ENCODE data around the gene RNF223.
A peak's percentile ranks its signal among the peaks of the same experiment; 100 is the strongest.
"Not testable (repeated sequence)": the region's sequence is repeated elsewhere in the genome, so short reads cannot be mapped to it uniquely, and the experiment has no call there.

RNF223 gene

GRCh38 chr1:1069711-1070676 lies 4.1 kb downstream of the RNF223 start:
- no peak for DNase-seq

GRCh38 chr1:1069056-1069710 lies 4.9 kb downstream of the RNF223 start:
- peak; percentile 18 to 39 for DNase-seq

GRCh38 chr1:1068517-1069055 lies 5.5 kb downstream of the RNF223 start:
- DNase-seq = peak in 1 of 2 experiments; percentile 25

GRCh38 chr1:1067860-1068516 lies 6.1 kb downstream of the RNF223 start:
- DNase-seq = no peak

- DNase-seq = no peak
Observed at GRCh38 chr1:1067284-1067859, 6.7 kb downstream of the RNF223 start.

- no peak for DNase-seq
Observed at GRCh38 chr1:1066403-1067283, 7.5 kb downstream of the RNF223 start.

GRCh38 chr1:1065940-1066304 lies 8.2 kb downstream of the RNF223 start:
- DNase-seq = not testable (repeated sequence)

GRCh38 chr1:1065265-1065939 lies 8.7 kb downstream of the RNF223 start:
- DNase-seq = no peak

- peak; percentile 52 to 80 for DNase-seq
Observed at GRCh38 chr1:1063945-1064831, 9.9 kb downstream of the RNF223 start.

- no peak for DNase-seq
Observed at GRCh38 chr1:1063261-1063944, 10.7 kb downstream of the RNF223 start.

GRCh38 chr1:1062348-1063163 lies 11.6 kb downstream of the RNF223 start:
- DNase-seq = no peak

- DNase-seq = no peak
Observed at GRCh38 chr1:1061682-1062345, 12.3 kb downstream of the RNF223 start.

- DNase-seq = no peak
Observed at GRCh38 chr1:1060281-1061000, 13.7 kb downstream of the RNF223 start.

- DNase-seq = peak in 1 of 2 experiments; percentile 43
Observed at GRCh38 chr1:1059494-1060280, 14.4 kb downstream of the RNF223 start.

- peak in 1 of 2 experiments; percentile 44 for DNase-seq
Observed at GRCh38 chr1:1058921-1059493, 15.1 kb downstream of the RNF223 start.

Measured in SW 1271 (cell line).